ENCODE results near the gene PLEKHA7.
"Not testable (repeated sequence)": the region's sequence is repeated elsewhere in the genome, so short reads cannot be mapped to it uniquely, and the experiment has no call there.

PLEKHA7 gene

DNA sequence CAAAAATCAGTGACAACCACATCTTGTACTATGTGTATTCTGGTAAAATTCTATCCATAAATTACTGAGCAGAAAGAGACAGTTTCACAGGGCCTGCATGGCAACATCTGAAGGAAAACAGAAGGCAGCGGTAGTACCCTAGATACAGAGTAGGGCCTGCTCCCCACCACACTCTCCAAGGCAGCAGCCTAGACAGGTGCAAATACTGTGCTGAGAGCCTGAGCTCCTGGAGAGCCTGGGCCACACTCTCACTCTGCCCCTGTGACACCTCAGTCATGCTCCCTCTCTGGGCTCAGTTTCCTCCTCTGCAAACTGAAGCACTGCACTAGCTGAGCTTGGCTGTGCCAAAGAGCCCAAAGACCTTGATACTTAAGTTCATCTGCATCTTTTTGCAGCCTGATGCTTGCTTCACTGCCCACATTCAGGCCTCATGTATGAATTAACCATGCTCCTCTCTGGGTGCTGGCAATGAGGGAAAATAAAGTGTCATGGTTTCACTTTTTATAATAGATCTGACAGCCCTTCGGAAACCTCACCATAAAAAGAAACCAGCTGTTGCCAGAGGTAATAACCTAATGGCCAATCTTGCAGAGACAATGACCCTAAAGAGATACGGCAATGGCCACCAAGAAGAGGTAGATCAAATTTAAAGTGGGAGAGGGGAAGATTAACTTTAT is 104.7 kb downstream of the PLEKHA7 start:
- DNase-seq (ENCODE audit: low spot score) = no peak

GRCh38 chr11:16905375-16905774 is 108.8 kb downstream of the PLEKHA7 start:
- no peak for DNase-seq (ENCODE audit: low spot score)

GRCh38 chr11:16904761-16905160 is 109.5 kb downstream of the PLEKHA7 start:
- not testable (repeated sequence) for DNase-seq (ENCODE audit: low spot score)

DNA sequence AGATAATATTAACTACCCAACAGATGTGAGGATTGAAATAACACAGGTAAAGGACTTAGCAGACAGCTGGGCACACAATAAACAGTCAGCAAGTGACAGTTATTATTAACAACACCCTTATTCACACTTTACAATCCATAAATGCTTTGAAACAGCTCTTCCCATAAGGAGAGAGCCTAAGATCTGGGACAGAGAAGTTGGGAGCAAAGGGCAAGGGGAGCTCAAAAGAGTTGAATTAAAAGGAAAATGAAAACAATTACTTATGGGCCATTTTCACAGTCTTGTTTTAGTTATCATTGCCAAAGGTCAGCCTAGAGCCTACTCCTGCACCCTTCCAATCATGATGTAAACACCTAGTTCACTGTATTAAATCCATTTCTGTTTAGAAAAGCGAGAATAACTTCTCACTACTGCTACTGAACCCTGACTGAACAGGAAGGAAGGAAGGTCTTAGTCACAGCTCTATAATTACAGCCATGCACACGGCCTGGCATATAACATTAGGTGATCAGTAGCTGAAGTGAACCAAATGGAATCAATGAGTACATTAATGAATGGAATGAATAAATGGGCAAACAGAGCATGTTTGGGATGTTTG is 111.3 kb downstream of the PLEKHA7 start:
- DNase-seq (ENCODE audit: low spot score) = no peak

DNA sequence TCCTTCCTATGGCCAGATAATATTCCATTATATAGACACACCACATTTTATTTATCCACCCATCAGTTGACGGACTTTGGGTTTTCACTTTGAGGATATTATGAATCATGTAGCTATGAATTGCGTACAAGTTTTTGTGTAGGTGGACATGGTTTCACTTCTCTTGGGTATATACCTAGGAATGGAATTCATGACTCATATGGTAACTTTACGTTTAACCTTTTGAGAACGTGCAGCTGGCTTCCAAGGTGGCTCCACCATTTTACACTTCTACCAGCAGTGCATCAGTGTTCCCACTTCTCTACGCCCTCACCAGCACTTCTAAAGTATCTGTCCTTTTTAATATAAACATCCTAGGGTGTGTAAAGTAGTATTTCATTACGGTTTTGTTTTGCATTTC is 112.0 kb downstream of the PLEKHA7 start:
- no peak for DNase-seq (ENCODE audit: low spot score)

- DNase-seq (ENCODE audit: low spot score) = no peak
Observed at GRCh38 chr11:16900491-16900890, 113.7 kb downstream of the PLEKHA7 start.

GRCh38 chr11:16899708-16900303 is 114.4 kb downstream of the PLEKHA7 start:
- DNase-seq (ENCODE audit: low spot score) = no peak

GRCh38 chr11:16898274-16898985 is 115.8 kb downstream of the PLEKHA7 start:
- DNase-seq (ENCODE audit: low spot score) = no peak

- DNase-seq (ENCODE audit: low spot score) = no peak
Observed at GRCh38 chr11:16897470-16898061, 116.6 kb downstream of the PLEKHA7 start.

DNA sequence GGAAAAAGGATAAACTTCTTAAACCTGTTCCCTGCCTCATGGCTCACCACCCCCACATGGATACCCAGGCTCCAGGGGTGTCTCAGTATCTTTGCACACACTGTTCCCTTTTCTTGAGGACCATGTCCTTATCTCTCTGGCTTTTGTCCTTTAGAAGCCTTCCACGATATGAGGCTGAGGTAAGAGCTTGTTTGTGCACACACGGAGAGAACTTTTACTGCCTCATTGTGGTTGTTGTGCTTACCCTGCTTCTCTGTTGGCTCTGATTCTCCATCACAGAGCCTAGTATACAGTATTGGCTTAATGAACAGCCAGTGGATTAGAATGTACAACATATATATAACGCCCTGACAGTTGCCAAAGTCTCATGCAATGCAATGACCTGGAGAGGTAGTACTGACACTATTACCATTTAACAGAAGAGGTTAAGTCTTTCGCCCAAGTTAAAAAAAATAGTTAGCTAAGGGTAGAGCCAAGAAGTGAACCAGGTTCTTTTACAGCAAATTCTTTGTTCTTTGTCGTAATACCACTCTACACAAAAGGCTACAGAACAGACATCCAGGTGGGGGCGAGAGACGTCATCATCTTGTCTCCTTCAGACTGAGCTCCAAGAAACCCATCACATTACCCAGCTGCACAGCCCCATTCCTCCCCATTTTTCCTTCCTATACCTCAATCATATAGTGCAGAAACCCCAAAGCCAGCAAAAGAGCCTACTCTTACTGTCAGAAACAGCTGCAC is 117.3 kb downstream of the PLEKHA7 start:
- DNase-seq (ENCODE audit: low spot score) = no peak

- no peak for DNase-seq (ENCODE audit: low spot score)
Observed at GRCh38 chr11:16895306-16895705, 118.9 kb downstream of the PLEKHA7 start.

GRCh38 chr11:16893456-16894066 is 120.7 kb downstream of the PLEKHA7 start:
- no peak for DNase-seq (ENCODE audit: low spot score)

- DNase-seq (ENCODE audit: low spot score) = no peak
Observed at GRCh38 chr11:16891964-16892363, 122.2 kb downstream of the PLEKHA7 start.

GRCh38 chr11:16891165-16891564 is 123.0 kb downstream of the PLEKHA7 start:
- DNase-seq (ENCODE audit: low spot score) = no peak

DNA sequence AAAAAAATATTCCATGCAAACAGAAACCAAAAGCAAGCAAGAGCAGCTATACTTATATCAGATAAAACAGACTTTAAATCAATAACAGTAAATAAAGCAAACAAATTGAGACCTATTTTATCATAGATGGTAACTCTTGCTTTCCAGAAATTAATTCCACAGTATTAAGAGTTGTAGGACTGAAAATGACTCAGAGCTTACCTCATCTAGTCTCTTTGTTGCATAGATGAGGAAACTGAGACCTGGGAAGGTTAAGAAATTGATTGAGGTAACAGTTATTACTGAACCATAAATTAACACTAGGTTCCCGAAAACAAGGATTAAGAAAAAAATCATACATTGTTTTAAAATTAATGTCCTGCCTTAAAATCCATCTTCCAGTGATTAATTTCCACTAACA is 123.8 kb downstream of the PLEKHA7 start:
- no peak for DNase-seq (ENCODE audit: low spot score)

GRCh38 chr11:16889905-16890304 is 124.3 kb downstream of the PLEKHA7 start:
- no peak for DNase-seq (ENCODE audit: low spot score)

DNA sequence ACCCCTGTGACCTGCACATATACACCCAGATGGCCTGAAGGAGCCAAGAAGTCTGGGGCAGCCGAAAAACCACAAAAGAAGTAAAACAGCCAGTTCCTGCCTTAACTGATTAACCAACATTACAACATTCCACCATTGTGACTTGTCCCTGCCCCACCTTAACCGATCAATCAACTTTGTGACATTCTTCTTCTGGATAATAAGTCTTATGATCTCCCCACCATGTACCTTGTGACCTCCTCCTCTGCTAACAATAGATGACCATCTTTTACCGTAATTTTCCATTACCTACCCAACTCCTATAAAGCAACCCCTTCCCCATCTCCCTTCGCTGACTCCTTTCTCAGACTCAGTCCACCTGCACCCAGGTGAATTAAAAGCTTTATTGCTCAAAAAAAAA is 125.2 kb downstream of the PLEKHA7 start:
- DNase-seq (ENCODE audit: low spot score) = not testable (repeated sequence)

DNA sequence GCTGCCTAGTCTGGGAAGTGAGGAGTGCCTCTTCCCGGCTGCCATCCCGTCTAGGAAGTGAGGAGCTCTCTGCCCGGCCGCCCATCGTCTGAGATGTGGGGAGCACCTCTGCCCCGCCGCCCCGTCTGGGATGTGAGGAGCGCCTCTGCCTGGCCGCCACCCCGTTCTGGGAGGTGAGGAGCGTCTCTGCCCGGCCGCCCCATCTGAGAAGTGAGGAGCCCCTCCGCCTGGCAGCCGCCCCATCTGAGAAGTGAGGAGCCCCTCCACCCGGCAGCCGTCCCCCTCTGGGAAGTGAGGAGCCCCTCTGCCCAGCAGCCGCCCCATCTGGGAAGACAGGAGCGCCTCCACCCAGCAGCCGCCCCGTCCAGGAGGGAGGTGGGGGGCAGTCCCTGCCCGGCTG is 126.3 kb downstream of the PLEKHA7 start:
- DNase-seq (ENCODE audit: low spot score) = not testable (repeated sequence)

DNA sequence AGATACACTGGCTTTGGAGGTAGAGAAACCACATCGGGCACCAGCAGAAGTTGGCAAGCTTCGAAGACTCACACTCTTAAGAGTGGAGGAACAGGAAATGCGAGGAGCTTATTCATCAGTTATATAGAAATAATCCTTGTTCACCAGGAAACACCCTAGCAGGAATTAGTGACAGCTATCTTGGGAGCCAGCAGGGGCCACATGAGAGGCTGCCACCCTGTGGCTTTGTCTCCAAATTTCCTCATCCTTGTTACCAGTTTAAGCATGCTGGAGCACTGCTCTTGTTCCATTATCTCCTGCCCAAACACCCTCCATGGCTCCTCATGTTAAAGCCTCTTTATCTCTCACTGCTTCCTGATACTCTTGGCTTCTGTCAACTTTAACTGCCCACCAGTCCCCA is 131.0 kb downstream of the PLEKHA7 start:
- no peak for DNase-seq (ENCODE audit: low spot score)

GRCh38 chr11:16881766-16882165 is 132.4 kb downstream of the PLEKHA7 start:
- DNase-seq (ENCODE audit: low spot score) = no peak

DNA sequence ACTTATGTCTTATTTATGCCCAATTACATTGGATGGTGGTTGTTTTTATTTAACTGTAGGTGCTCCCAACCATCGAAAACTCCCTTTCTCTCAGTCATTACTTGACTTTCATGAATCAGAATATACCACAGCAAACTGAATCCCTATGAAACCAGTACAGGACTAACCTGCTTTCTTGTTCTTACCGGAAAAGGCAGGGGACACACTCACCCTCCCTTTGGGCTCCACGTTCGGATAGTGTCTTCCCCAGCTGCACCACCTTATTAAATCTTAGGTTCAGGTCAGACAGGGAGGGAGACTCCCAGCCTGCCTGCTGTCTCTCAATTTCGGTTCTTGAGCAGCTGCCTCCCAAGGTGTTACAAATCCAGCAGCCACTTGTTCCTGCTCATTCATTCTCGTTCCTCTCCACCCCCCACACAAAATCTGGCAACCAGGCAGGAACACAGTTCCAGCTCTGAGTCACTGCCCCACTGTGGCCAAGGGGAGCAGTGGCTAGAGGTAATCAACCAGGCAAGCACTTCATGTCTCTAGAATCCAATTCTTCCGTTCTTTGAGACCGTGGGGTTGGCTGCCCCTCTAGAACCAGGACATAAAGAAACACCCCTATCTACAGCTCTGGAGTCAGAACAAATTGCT is 133.0 kb downstream of the PLEKHA7 start:
- DNase-seq (ENCODE audit: low spot score) = no peak
